Muscle of arm (tissue), 12 donors: ENCODE measurements around the gene BIRC5. TPM values are rescaled to one million over a fixed set of nuclear protein-coding genes. Genes with fewer than 3 reads are reported as not detected.

ENCODE experiments used
- DNase-seq: peaks from one replicate; pipeline ENCODE4 v3.0.0-alpha.2; 2013
- polyA plus RNA-seq, 12 donors: library from polyadenylated mRNA; unstranded; fragments of 120-200 nt; gene quantifications; one replicate each; pipeline ENCODE4 v1.2.1, GENCODE V29; 2013; ENCODE audit not compliant: insufficient read length in 12 of 12

BIRC5 gene
- polyA plus RNA-seq, 12 donors, result 11.1 to 25.3 (median 17.2) TPM; not detected in 1

DNA sequence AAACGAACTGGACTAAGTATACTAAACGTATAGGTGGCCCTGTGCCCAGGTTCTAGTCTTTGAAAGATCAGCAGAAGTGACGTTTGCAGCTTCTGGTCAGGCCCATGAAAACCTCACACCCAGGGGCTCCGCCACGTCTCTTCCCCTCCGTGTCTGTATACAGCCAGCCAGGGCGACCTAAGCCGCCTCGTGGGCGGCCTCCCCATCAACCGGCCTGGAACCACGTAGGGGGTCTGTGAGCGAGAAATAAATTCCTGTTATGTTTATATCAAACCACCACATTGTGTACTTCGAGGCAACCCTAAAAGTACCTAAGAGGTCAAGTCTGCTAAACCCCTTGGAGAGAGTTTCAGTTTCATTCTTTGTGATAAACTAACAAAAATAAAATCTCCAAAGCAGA lies 34.0 kb upstream of the BIRC5 start:
- DNase-seq, result no peak

GRCh38 chr17:78180508-78180907 lies 33.5 kb upstream of the BIRC5 start:
- no peak for DNase-seq

- no peak for DNase-seq
Observed at GRCh38 chr17:78182504-78182903, 31.5 kb upstream of the BIRC5 start.

DNA sequence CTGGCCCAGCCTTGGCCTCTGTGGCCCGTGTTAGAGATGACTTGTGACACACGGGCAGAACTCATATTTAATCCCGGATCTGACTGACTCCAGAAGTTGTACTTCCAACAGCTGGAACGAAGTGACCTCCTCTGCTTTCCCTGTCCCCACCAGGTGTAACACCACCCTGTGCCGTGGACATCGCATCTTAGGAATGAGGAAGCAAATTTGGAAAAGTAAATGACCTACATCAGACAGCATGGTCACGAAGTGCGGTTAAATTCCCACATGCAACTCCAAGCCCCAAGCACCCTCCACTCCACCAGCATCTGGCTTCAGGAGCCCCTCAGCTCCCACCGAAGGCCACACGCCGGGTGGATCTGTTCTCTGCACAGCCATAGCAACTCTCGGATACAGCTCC lies 30.1 kb upstream of the BIRC5 start:
- DNase-seq, result no peak

DNA sequence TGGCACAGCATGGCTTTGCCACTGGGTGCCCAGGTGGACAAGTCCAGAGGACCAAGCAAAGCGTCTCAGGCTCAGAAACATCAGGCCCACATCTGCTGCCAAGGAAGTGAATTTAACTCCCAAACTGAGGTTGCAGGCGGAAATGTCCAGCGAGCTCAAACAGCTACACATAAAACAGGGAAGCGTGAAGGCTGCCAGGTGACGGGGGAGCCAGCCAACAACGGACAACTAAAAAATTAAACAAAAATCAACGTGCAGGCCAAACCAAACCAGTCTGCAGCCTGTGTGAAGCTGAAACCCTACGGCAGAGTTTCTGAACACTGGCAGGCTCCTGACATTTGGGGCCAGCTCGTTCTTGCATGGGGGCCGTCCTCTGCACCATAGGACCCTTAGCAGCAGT lies 29.7 kb upstream of the BIRC5 start:
- DNase-seq, result no peak

DNA sequence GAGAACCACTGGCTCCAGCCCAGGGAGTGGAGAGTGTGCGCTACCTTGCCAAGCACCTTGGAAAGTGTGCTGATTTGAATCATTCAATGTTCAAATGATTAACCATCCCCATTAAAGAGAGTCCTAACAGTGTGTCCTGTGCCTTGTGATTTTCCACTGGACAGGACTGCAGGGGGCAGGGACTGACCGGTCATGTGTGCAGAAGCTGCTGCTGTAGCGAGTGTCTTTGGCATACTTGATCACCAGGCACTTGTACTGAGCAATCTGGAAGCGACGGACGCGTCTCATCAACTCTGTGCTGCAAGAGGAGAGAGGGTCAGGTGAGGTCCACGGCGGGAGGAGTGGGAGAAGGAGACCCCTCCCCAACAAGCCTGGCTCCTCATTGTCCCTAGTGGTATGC lies 29.2 kb upstream of the BIRC5 start:
- DNase-seq, result no peak

GRCh38 chr17:78185981-78186691 lies 27.9 kb upstream of the BIRC5 start:
- no peak for DNase-seq

GRCh38 chr17:78186692-78187595 lies 27.1 kb upstream of the BIRC5 start, which contains the start of the genes AFMID and TK1:
Gene AFMID, plus strand, starts transcription at chr17:78187362. Its CDS starts 9 bp downstream, at chr17:78187371.
Gene TK1, minus strand, starts transcription at chr17:78187052. Its CDS starts 58 bp downstream, at chr17:78186994.
- DNase-seq, result peak; percentile 97

- DNase-seq, result no peak
Observed at GRCh38 chr17:78196716-78197115, 17.3 kb upstream of the BIRC5 start.

DNA sequence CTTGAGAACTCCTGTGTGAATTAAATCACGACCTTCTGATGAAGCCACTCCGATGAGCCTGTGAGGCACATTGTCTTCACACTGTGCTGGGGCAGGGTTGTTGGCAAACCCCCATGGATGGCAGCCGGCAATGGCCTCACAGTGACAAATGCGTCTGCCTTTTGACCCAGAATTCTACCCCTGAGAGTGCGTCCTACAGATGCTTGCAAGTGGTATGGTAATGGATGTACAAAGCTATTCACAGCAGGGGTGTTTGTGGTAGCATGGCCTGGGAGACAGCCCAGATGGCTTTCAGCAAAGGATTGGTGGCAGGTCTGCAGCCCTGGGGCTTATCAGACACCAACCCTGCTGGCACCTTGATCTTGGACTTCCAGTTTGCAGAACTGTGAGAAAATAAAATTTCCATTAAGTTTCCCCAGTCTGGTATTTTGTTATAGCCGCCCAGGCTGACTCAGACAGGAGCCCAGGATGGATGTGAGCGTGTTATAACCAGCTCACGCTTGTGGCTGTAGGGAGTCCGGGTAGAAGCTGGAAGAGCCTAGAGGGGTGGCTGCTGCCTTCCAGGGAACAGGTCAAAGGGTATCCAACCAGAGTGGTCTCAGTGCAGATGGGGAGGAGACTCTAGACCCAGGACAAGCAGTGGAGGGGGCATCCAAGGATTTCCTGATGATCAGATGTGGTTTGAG lies 16.8 kb upstream of the BIRC5 start:
- DNase-seq, result no peak

GRCh38 chr17:78200451-78200850 lies 13.6 kb upstream of the BIRC5 start:
- no peak for DNase-seq

- no peak for DNase-seq
Observed at GRCh38 chr17:78202666-78203065, 11.4 kb upstream of the BIRC5 start.

- no peak for DNase-seq
Observed at GRCh38 chr17:78204387-78205123, 9.5 kb upstream of the BIRC5 start.

- DNase-seq, result no peak
Observed at GRCh38 chr17:78205124-78205775, 8.8 kb upstream of the BIRC5 start.

DNA sequence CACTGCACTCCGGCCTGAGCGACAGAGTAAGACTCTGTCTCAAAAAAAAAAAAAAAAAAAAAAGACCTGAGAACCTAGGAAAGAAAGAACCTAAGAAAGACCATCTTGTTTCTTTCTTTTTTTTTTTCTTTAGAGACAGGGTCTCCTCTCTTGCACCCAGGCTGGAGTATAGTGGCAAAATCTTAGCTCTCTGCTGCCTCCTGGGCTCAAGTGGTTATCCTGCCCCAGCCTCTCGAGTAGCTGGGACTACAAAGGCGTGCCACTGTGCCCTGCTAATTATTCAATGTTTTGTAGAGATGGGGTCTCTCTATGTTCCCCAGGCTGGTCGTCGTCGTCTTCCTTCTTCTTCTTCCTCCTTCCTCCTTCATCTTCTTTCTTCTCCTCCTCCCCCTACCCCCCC lies 7.8 kb upstream of the BIRC5 start:
- DNase-seq, result no peak

DNA sequence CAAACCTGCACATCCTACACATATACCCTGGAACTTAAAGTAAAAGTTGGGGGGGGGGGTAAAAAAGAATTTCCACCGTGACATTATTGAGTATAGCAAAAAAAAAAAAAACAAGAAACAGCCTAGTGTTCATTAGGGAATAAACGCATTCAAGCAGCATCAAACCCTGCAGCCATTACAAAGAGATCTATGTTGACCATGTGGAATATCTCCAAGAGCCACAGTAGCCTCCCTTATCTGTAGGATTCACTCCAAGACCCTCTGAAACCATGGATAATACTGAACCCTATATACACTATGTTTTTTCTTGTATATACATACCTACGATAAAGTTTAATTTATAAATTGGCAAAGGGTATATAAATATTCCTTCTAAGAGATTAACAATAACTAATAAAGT lies 5.6 kb upstream of the BIRC5 start:
- DNase-seq, result no peak

- DNase-seq, result no peak
Observed at GRCh38 chr17:78210111-78210510, 3.9 kb upstream of the BIRC5 start.

DNA sequence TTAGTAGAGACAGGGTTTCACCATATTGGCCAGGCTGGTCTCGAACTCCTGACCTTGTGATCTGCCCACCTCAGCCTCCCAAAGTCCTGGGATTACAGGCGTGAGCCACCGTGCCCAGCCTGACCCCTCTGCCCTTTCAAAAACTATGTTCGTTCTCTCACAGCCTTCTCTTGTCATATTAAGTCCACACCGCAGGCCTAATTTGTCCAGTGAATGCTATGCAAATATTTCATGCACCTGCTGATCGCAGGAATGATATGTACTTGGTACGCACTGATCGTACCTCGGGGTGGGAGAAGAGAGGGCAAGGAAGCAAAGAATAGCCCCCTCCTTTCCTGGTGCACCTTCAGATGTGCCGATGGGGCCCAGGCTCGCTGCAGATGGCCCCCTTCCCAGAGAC lies 3.0 kb upstream of the BIRC5 start:
- DNase-seq, result no peak

DNA sequence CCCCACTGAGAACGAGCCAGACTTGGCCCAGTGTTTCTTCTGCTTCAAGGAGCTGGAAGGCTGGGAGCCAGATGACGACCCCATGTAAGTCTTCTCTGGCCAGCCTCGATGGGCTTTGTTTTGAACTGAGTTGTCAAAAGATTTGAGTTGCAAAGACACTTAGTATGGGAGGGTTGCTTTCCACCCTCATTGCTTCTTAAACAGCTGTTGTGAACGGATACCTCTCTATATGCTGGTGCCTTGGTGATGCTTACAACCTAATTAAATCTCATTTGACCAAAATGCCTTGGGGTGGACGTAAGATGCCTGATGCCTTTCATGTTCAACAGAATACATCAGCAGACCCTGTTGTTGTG lies 631 bp downstream of the BIRC5 start:
- DNase-seq, result no peak

GRCh38 chr17:78219396-78220150 lies 5.5 kb downstream of the BIRC5 start:
- no peak for DNase-seq
